Activated CD4-positive, CD25-positive, alpha-beta regulatory T cell treated with anti-CD3 and anti-CD28 coated beads, Interleukin-2, amount 50 U/mL, for 24 hours (primary cell): ENCODE data around the gene ATXN2L.
"Not testable (repeated sequence)": the region's sequence is repeated elsewhere in the genome, so short reads cannot be mapped to it uniquely, and the experiment has no call there.

Experiments
- ATAC-seq, 2 donors: fragments of 150-1000 bp; cut with Tn5 transposase; one replicate each; pipeline ENCODE4 v1.10.0; 2021; ENCODE audit warnings: mild to moderate bottlenecking in 1 of 2, moderate library complexity in 1 of 2

The ATXN2L gene

GRCh38 chr16:28872952-28873351 lies 50.2 kb downstream of the ATXN2L start:
- ATAC-seq = no peak

- peak; percentile 80 to 81 for ATAC-seq
These were observed 50.9 kb downstream of the ATXN2L start for GRCh38 chr16:28873543-28874201.

- ATAC-seq = no peak
These were observed 51.6 kb downstream of the ATXN2L start for GRCh38 chr16:28874406-28874805.

- no peak for ATAC-seq
These were observed 52.6 kb downstream of the ATXN2L start for GRCh38 chr16:28875134-28876018.

- ATAC-seq = no peak
These were observed 53.3 kb downstream of the ATXN2L start for GRCh38 chr16:28876019-28876659.

GRCh38 chr16:28876973-28877654 lies 54.3 kb downstream of the ATXN2L start:
- no peak for ATAC-seq

- ATAC-seq = no peak
These were observed 54.8 kb downstream of the ATXN2L start for GRCh38 chr16:28877655-28878000.

GRCh38 chr16:28878083-28878926 lies 55.5 kb downstream of the ATXN2L start, which contains the start of gene ATP2A1:
ATP2A1 (plus strand) TSS chr16:28878488; CDS start chr16:28878672, 184 bp downstream.
- no peak for ATAC-seq

GRCh38 chr16:28879261-28879840 lies 56.6 kb downstream of the ATXN2L start:
- ATAC-seq = peak; percentile 39 to 43

GRCh38 chr16:28879841-28880588 lies 57.2 kb downstream of the ATXN2L start:
- peak; percentile 98 to 99 for ATAC-seq

GRCh38 chr16:28880589-28880915 lies 57.8 kb downstream of the ATXN2L start:
- ATAC-seq = no peak

- ATAC-seq = no peak
These were observed 58.2 kb downstream of the ATXN2L start for GRCh38 chr16:28880955-28881354.

GRCh38 chr16:28881565-28881964 lies 58.8 kb downstream of the ATXN2L start:
- ATAC-seq = not testable (repeated sequence)

- ATAC-seq = no peak
These were observed 59.9 kb downstream of the ATXN2L start for GRCh38 chr16:28882551-28883160.

GRCh38 chr16:28883221-28883996 lies 60.6 kb downstream of the ATXN2L start:
- no peak for ATAC-seq

GRCh38 chr16:28884045-28884444 lies 61.2 kb downstream of the ATXN2L start:
- ATAC-seq = no peak
